Sigmoid colon (tissue), 4 donors: ENCODE measurements around the gene EEA1.

Experiments
- EP300 ChIP-seq, 4 donors: sonication (generic); formaldehyde crosslinking; IDR thresholded peaks; one replicate each; pipeline ENCODE4 v1.6.1; 2017; ENCODE audit warnings: antibody characterized with exemption in 4 of 4
- POLR2A ChIP-seq, 2 donors: fragments of 450-650 bp; IDR thresholded peaks; one replicate each; pipeline ENCODE4 v1.6.1; 2016; ENCODE audit warnings: antibody characterized with exemption in 2 of 2, mild to moderate bottlenecking in 2 of 2, moderate library complexity in 2 of 2
- TF ChIP-seq, protein P1 (sequence below), 4 experiments: fragments of 450-650 bp in 3 of 4; fragments of 200-600 bp in 1 of 4; IDR thresholded peaks; one replicate each; pipeline ENCODE4 v1.5.1; 2016 to 2019; ENCODE audit warnings: antibody characterized with exemption in 4 of 4, mild to moderate bottlenecking in 3 of 4, moderate library complexity in 2 of 4

DNA sequence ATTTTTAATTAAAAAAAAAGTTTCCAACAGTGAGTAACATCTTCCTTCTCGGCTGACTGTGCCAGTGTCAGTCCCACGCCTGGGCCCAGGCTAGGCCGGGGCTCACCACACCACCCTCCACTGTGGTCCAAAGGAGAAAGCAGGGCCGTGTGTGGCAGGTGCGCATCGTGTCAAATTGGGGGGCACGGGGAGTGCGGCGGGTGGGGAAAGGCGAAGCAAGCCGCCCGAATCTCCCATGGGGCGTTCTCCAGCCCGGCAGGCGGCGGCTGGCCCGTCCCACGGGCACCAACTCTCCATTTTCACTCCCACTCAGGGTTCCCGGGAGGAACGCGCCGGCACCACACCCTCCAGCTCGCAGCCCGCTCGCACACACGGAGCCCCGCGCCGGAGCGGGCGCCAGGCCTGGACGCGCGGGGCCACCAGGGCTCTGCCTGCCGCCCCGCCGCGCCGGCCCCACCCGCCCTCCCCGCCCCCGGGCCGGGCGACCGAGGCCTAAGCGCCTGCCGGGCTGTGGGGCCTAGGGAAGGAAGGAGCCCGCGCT, 604 bp downstream of the EEA1 start:
- TF ChIP-seq, protein P1, sequence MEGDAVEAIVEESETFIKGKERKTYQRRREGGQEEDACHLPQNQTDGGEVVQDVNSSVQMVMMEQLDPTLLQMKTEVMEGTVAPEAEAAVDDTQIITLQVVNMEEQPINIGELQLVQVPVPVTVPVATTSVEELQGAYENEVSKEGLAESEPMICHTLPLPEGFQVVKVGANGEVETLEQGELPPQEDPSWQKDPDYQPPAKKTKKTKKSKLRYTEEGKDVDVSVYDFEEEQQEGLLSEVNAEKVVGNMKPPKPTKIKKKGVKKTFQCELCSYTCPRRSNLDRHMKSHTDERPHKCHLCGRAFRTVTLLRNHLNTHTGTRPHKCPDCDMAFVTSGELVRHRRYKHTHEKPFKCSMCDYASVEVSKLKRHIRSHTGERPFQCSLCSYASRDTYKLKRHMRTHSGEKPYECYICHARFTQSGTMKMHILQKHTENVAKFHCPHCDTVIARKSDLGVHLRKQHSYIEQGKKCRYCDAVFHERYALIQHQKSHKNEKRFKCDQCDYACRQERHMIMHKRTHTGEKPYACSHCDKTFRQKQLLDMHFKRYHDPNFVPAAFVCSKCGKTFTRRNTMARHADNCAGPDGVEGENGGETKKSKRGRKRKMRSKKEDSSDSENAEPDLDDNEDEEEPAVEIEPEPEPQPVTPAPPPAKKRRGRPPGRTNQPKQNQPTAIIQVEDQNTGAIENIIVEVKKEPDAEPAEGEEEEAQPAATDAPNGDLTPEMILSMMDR (IDR thresholded peaks at IDR 0.05), result no peak
- no peak for TF ChIP-seq EP300 (IDR thresholded peaks at IDR 0.05)
- TF ChIP-seq POLR2A (IDR thresholded peaks at IDR 0.05), result no peak
